AG20443 (cell line): ENCODE data around the gene DLG2.
A peak's percentile ranks its signal among the peaks of the same experiment; 100 is the strongest.
"Not testable (repeated sequence)": the region's sequence is repeated elsewhere in the genome, so short reads cannot be mapped to it uniquely, and the experiment has no call there.

Source experiments
- DNase-seq: peaks from one replicate; pipeline ENCODE4 v3.0.0; 2012; ENCODE audit warnings: low spot score, mixed read lengths

Gene DLG2

DNA sequence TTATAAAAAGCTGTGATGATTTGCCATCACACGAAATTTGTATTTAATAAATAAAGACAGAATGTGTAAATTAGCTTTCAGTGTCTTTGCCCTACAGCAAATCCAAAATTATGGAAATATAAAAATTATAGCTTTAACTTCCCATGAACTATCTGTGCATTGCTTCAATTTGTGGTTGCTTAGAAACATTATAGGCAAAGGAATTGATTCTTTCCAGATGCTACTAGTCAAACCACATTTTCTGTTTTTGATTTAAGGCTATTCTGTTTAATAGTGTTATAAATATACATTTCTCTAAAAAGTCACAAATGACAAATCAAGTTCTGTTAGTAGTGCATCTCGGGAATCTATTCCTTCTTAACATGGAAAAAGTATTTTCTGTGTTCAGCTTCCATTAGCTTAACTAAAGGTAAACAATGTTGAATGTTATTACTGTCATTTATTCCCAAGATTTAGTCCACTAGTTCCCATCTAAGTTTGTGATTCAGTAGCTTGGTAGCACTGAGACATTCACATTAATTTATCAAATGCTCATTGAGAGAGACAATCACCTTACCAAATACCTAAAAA lies 1254.7 kb downstream of the DLG2 start:
- no peak for DNase-seq

DNA sequence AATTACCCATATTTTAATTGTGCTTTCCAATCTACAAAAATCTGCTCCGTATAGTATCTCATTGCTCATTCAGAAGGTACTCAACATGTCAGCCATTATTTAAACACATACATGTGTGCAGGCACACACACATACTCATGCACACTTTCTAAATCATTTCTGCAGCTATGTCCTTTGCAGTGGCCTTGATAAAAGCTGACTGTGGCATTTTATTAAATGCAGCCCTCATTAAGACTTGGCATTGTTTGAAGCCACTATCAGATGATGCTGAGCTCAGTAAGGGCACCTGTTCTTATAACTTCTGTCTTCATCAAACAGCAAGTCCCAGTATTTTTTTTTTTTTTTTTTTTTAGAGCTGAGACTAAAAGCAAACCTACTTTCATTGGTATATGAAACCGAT lies 1269.1 kb downstream of the DLG2 start:
- no peak for DNase-seq

GRCh38 chr11:84355911-84356310 lies 1271.2 kb downstream of the DLG2 start:
- no peak for DNase-seq

- DNase-seq: no peak
Measured at GRCh38 chr11:84345597-84345996, 1281.5 kb downstream of the DLG2 start.

DNA sequence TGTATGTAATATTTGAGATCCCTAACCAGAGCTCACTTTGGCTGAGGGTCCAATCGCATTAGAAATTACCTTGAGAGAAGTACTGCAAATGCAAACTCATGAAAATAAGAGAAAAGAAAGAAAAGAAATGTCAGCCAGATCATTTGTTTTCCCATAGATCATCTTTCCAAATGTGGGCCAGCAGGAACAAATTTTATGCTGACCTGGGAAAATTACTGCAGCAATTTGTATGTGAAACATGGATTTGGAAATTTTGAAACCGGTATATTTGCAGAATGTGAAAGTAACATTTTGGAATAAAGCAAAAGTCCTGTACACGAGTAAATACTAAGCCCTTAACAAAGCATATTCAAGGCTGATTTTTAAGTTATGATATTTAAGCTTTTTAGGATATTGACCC lies 1282.1 kb downstream of the DLG2 start:
- no peak for DNase-seq

- no peak for DNase-seq
Measured at GRCh38 chr11:84339796-84340195, 1287.3 kb downstream of the DLG2 start.

DNA sequence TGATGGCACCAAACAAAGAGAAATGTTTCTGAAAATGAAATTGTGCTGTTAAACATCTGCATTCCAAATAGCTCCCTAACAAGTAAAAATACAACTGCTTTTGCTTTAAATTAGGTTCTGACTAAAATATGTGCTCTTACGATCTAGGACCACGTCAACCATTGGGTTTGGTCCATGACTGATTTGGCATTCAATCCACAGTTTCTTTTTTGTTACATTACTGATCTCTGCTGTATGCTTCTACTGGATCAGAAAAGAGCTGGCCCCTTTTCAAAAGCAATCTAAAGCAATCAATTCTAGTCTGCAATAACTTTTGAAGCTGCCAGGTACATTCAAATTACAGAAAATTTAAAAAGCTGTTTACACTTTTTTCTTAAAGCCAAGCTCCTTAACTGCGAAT lies 1293.9 kb downstream of the DLG2 start:
- DNase-seq: no peak

GRCh38 chr11:84322211-84322610 lies 1304.9 kb downstream of the DLG2 start:
- no peak for DNase-seq

- no peak for DNase-seq
Measured at GRCh38 chr11:84319863-84320262, 1307.3 kb downstream of the DLG2 start.

DNA sequence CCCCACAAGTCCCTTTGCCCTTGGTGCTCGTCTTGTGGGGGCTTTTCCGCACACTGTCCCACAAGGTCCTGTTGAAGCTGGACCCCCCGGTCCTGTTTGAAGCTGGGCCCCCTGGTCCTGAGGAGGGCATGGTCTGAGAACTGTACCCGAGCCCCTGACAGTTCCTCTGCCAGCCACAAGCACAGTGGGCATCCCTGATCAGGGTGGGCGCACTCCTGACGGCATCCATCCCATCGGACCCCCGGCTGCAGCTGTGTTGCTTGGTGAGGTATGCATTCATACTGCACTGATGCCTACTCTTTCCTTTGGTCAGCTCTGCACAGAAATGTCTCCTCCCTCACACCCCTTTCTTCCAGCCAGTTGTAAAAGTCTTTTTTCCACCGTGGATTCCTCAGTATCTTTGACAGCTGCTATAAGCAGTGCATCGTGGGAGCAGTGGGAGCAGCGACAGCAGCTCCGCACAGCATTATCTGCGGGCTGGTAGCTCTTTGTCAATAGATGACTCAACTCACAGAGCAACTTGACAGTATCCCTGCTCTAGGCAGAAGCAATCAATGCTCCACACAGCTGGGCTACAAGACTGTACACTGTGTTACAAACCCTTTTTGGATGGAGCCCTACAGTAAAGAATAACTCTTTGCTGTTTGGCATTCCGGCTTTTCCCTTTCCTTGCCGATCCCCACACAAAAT lies 1310.1 kb downstream of the DLG2 start:
- DNase-seq: peak; percentile 14

DNA sequence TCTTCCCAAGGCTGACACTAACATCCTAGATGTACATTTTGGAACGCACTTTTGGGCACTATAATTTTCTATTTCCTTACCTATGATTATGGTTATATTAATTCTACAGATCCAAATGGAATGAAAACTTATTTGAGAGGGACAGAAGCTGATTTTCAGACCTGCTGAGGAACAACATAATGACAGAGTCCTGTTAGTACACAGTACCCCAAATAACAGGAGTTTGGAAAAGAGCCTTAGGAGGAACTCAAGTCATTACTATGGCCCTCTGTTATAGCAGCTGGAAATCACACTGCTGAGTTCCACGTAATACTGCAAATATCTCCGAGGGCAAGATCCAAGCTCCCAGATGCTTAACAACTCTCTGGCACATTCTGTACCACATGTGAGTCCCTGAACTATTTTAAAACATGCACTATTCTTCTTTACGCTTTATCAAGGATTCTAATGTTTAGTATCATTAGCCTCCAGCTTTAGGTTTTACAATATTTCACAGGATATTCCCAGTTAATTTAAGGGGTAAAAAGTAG lies 1313.2 kb downstream of the DLG2 start:
- no peak for DNase-seq

GRCh38 chr11:84310268-84310667 lies 1316.9 kb downstream of the DLG2 start:
- no peak for DNase-seq

GRCh38 chr11:84308491-84308890 lies 1318.7 kb downstream of the DLG2 start:
- DNase-seq: not testable (repeated sequence)

- DNase-seq: no peak
Measured at GRCh38 chr11:84300092-84300491, 1327.1 kb downstream of the DLG2 start.

- no peak for DNase-seq
Measured at GRCh38 chr11:84297570-84297969, 1329.6 kb downstream of the DLG2 start.

- no peak for DNase-seq
Measured at GRCh38 chr11:84295815-84296214, 1331.3 kb downstream of the DLG2 start.

DNA sequence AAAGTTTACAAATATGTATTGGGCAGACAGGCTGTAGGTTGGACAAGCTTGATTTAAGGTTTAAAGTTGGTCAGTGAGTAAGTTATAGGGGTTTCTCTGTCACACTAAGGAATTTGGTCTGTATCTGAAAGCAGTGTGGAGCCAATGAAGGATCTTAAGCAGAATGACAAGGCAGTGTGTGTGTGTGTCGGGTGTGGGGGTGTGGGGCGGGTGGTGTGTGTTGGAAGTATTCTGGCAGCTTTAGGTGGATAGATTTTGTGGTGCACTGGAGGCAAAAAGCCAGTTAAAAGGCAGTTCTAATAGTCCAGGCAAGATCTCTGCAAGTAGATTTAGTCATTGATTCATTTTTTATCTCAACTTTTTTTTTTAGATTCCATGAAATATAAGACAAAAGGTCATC lies 1334.2 kb downstream of the DLG2 start:
- no peak for DNase-seq

- no peak for DNase-seq
Measured at GRCh38 chr11:84292006-84292405, 1335.1 kb downstream of the DLG2 start.

DNA sequence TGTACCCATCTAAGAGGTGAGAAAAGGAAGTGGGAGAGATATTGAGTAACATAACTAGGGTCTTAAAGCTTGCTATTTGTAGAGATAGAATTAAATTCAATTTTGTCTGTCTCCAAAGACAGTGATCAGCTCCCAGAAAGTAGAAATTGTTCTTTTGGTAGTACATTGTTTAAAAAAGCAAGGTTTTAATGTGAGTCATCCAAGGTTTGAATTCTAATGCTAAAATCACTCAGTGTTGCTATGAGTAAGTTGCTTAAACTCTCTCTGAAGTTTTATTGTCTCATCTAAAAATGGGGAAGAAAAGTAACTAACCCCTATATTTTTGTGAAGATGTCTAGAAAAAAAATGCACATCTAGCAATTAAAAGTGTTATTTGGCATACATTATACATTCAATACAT lies 1336.5 kb downstream of the DLG2 start:
- no peak for DNase-seq

- peak; percentile 13 for DNase-seq
Measured at GRCh38 chr11:84289381-84289906, 1337.7 kb downstream of the DLG2 start.

- DNase-seq: no peak
Measured at GRCh38 chr11:84273541-84273940, 1353.6 kb downstream of the DLG2 start.

- DNase-seq: no peak
Measured at GRCh38 chr11:84270466-84270865, 1356.7 kb downstream of the DLG2 start.

DNA sequence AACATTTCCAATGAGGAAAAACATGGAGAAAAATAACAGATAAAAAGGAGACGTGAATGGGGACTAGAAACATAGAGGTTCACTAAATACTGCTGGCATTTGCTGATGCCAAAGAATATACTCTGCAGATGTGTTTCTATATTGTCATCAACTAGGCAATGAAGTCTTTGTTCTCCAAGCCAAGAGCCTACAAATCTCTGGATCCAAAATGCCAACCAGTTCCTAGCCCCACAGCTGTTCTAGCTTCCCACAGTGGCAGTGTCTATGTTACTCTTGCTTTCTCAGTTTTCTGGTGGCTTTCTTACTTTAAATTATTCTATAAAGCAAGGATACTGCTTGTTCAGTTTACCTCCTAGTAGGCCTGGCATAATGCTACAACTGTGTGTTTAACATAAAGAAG lies 1363.1 kb downstream of the DLG2 start:
- DNase-seq: no peak

DNA sequence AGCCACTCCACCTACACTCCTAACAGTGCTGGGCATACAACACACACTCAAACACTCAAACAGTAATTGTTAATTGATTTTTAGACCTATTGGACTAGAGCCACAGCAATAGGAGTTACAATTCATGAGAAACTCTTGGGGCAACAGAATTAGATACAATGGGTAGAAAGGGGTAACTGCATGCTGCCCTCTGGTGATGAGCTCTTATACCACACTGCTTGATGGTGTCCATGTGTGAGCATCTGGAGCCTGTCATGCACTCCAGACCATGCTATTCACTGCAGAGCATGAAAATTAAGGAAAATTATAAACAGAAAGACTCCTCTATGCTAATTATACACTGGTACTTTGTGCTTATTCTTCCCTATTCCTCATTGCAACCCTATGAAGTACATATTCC lies 1365.4 kb downstream of the DLG2 start:
- no peak for DNase-seq
